ENCODE measurements around the gene ACKR3.

Gene ACKR3

GRCh38 chr2:236568922-236569572 is 578 bp upstream of the ACKR3 start:
- no peak for DNase-seq (ENCODE audit: low read depth in 2 of 2)

GRCh38 chr2:236570081-236570868 is 650 bp downstream of the ACKR3 start:
- DNase-seq (ENCODE audit: low read depth in 2 of 2) = no peak

- no peak for DNase-seq (ENCODE audit: low read depth in 2 of 2)
Measured at GRCh38 chr2:236571145-236571544, 1.5 kb downstream of the ACKR3 start.

GRCh38 chr2:236572482-236572881 is 2.9 kb downstream of the ACKR3 start:
- no peak for DNase-seq (ENCODE audit: low read depth in 2 of 2)

DNA sequence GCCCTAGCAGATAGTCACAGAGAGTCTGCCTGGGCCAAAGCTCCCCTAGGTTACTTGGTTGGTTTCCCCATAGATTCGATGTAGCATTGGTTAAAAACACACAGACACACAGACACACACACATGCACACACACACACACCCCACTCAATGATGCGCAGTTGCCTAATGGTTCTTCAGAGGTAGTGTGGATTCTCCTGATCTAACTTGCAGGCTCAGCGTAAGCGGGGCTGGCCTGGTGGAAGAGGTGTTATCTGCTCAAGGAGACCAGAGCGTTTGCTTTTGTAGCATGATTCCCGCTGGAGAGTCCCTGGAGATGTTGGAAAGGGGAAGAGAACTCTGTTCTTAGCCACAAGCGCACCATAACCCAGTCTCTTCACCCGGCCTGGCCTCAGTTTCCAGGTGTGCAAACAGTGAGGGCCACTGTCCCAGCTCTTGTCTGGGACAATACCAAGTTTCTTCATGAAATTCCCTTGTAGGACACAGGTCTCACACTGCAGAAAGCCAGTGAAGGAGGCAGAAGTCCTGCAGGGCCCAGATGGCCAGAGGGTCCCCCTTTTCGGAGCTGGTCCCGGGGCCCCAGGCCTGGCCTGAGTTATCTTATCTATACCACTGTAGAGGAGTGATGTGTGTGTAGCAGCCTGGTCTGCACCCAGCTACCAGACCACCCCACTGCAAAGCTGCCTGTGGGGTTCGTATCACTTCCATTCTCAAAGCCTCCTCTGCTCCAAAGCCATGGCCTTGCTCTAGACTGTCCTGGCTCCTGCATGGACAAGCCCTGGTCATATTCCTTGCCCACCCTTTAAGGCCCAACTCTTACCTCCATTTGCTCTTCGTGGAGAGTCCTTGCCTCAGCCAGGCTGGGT is 3.7 kb downstream of the ACKR3 start:
- DNase-seq (ENCODE audit: low read depth in 2 of 2) = no peak

GRCh38 chr2:236574000-236574399 is 4.4 kb downstream of the ACKR3 start:
- no peak for DNase-seq (ENCODE audit: low read depth in 2 of 2)

- DNase-seq (ENCODE audit: low read depth in 2 of 2) = no peak
Measured at GRCh38 chr2:236574424-236575145, 5.0 kb downstream of the ACKR3 start.

DNA sequence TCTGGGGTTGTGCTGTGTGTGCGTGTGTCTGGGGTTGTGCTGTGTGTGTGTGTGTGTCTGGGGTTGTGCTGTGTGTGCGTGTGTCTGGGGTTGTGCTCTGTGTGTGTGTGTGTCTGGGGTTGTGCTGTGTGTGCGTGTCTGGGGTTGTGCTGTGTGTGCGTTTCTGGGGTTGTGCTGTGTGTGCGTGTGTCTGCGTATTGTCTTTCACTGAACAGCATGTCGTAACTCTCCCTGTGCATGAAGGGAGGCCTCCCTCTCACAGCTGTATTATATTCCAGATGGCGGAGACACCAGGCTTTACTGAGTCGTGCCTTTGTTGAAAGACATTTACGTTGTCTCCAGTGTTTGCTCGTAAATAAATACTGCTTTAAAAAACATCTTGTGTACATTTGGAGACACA is 5.9 kb downstream of the ACKR3 start:
- no peak for DNase-seq (ENCODE audit: low read depth in 2 of 2)

DNA sequence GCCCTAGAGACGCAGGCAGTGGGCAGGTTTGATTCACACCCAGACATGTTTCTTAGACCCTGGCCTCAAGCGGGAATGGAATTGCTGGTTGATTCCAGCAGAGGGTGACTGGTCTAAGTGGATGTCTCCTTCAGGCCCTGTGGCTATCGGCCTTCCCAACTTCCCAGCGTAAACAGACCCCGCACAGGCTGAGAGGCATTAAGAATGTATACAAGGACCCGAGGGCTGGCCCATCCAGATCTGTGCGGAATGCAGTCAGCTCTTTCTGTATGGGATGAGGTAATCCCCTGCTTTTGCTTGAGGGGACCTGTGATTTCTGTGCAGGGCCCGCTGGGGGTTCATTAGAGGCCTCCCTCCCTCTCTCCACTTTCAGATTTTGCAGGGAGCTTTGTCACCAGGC is 6.5 kb downstream of the ACKR3 start:
- no peak for DNase-seq (ENCODE audit: low read depth in 2 of 2)

- DNase-seq (ENCODE audit: low read depth in 2 of 2) = no peak
Measured at GRCh38 chr2:236576953-236577352, 7.3 kb downstream of the ACKR3 start.

DNA sequence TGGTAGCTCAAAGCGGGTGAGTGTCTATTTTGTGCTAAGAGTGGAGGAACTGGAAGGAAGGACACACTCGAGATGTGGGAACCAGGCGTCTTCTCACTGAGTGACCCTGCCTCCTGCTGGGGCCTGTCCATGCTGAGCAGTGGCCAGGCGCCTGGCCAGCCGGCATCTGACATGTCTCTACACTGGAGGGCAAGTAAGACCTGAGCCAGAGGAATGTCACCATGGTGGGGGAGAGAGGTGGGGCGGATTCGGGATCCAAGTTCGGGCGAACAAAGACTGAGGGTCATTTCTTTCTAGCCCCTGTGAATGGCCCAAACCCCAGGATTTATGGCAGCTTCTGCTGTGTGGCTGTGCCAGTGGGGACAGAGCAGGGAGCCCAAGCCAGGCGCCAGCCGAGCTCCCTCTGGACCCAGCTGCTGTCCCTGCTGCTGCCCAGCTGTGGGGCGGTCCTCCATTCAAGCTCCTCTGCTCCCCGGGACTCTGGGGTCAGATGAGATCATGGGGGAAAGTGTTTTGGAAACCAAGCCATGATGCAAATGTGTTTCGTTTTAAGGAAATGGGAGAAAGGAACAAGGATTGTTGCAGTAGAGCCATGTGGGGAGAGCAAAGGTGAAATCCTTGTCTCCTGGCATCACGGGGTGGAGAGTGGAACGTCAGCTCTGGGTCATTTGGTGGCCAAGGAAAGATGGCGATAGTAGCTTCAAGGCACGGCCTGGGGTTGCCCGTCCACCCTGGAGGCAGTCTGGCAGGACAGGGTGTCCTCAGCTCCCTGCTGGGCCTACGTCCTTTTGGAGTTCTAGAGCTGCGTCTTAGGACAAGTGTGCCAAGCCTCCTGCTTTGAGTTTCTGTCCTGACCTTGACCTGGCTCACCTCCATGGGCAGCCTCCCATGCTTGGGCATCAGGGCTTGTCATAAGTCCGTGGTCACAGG is 8.1 kb downstream of the ACKR3 start:
- DNase-seq (ENCODE audit: low read depth in 2 of 2) = no peak

GRCh38 chr2:236578411-236578846 is 8.8 kb downstream of the ACKR3 start:
- DNase-seq (ENCODE audit: low read depth in 2 of 2) = no peak

DNA sequence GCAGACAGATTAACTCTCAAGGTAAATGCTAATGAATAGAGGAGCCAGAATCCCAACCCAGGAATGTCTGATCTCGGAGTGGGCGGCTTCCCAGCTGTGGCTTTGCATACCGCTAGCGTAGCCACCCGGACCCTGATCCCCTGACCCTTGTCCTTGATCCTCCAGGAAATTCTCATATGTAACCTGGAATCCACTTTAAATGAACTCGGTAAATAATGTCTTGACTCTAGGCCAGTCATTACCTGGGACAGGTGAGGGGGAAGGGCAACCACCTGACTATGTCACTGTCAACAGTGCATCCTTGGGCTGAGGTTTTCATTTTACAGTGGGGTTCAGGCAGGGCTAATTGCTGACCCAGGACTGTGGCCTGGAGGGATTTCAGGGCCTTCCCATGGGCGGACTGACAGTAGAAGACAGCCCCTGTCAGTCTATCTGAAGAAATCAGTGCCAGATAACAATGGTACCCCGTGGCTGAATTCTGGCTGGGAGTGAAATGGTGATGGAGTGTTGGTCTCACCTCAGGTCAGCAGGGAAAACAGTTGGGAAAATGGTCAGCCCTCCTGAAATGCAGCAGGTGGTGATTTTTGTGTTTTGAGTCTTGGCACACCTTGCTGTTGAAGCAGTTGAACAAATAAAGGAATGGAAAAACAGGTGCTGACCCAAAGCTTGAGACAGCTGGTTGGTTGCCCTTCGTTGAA is 9.6 kb downstream of the ACKR3 start:
- no peak for DNase-seq (ENCODE audit: low read depth in 2 of 2)

DNA sequence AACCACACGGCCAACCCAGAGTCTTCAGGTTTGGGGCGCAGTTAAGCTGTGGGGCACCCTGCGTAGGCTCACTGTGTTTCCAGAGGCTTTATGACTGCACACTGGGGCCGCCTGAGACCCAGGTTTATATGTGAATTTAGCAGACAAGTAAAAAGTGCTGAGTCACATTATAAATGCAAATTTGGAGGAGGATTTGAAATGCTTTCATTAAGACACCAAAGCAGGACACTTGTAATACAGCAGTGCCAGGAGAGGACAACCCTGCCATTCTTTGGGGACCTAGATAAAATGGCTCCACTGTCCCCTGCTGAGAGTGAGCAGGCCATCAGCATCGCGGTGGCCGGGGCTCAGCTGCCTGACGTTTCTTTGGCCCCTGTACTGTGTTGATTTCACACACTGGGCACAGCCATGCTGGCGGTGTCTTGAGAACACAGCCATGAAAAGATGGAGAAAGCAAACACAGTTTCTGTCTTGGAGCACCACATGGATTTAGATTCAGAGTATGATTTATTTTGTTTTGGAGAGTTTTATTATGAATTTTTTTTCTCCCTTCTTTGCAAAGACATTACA is 10.2 kb downstream of the ACKR3 start:
- no peak for DNase-seq (ENCODE audit: low read depth in 2 of 2)

- no peak for DNase-seq (ENCODE audit: low read depth in 2 of 2)
Measured at GRCh38 chr2:236580746-236581355, 11.2 kb downstream of the ACKR3 start.

- DNase-seq (ENCODE audit: low read depth in 2 of 2) = no peak
Measured at GRCh38 chr2:236581546-236581945, 11.9 kb downstream of the ACKR3 start.

- no peak for DNase-seq (ENCODE audit: low read depth in 2 of 2)
Measured at GRCh38 chr2:236582968-236583367, 13.3 kb downstream of the ACKR3 start.

DNA sequence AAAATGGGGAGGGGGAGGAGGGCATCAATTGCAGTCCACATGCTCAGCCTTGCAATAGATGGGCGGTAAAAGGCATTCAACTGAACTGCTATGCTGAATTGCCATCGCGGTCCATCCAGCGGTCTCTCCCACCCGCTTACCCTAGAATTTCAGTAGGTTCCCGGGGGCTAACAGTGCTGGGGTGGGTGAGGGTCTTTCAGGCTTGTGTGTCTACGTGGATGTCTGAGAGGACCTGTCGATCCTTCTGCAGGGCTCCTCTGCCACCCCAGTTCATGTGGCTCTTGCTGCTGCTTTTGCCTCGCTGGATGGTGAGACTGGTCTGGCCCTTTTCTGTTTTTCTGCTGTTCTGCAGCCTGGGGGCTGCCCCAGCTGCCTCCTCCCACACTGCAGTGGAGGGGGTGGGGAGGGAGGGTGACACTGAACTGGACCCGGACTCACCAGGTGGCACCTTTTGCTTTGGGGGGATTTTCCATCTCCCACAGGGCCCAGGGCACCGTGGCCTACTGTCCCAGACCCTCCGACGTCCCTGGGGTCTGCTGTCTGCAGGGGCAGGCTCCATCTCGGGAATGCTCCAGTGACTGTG is 14.1 kb downstream of the ACKR3 start:
- DNase-seq (ENCODE audit: low read depth in 2 of 2) = no peak
